Measurements from ENCODE around the gene ATP13A4.
"Not testable (repeated sequence)": the region's sequence is repeated elsewhere in the genome, so short reads cannot be mapped to it uniquely, and the experiment has no call there.

Gene ATP13A4

GRCh38 chr3:193530231-193531165, 24.2 kb downstream of the ATP13A4 start:
- TF ChIP-seq REST (IDR thresholded peaks at IDR 0.05; ENCODE audit: insufficient replicate concordance, low read depth) = no peak
- no peak for TF ChIP-seq POLR2AphosphoS5 (IDR thresholded peaks at IDR 0.05; ENCODE audit: low read depth)
- no peak for TF ChIP-seq SPI1 (IDR thresholded peaks at IDR 0.05; ENCODE audit: borderline replicate concordance, low read depth)
- no peak for TF ChIP-seq GABPA (IDR thresholded peaks at IDR 0.05; ENCODE audit: low read depth)
- TF ChIP-seq CTCF (IDR thresholded peaks at IDR 0.05; ENCODE audit: insufficient read depth, low read length) = no peak
- H3K4me3 ChIP-seq (replicated peaks; ENCODE audit: insufficient read depth, low read length) = no peak overlapping the region

GRCh38 chr3:193526085-193526484, 28.6 kb downstream of the ATP13A4 start:
- H3K4me3 ChIP-seq (replicated peaks; ENCODE audit: insufficient read depth, low read length); H3K27me3 ChIP-seq (ENCODE audit: insufficient read depth, poor library complexity, severe bottlenecking); DNase-seq (ENCODE audit: low read depth in 1 of 2, low spot score in 1 of 2); H3K27ac ChIP-seq (replicated peaks): not testable (repeated sequence)

More at GRCh38 chr3:193530231-193531165, 24.2 kb downstream of the ATP13A4 start:
- Histone ChIP-seq H3K27ac (replicated peaks) (no peak overlapping the region), H3K27me3 (ENCODE audit: insufficient read depth, poor library complexity, severe bottlenecking) (no peaks in the 10 kb centered on the region)
- DNase-seq (ENCODE audit: low read depth in 1 of 2, low spot score in 1 of 2) = no peak

- Histone ChIP-seq H3K27me3 (ENCODE audit: insufficient read depth, poor library complexity, severe bottlenecking) (no peaks in the 10 kb centered on the region), H3K27ac (replicated peaks) (no peak overlapping the region), H3K4me3 (replicated peaks; ENCODE audit: insufficient read depth, low read length) (no peak overlapping the region)
- TF ChIP-seq REST (IDR thresholded peaks at IDR 0.05; ENCODE audit: insufficient replicate concordance, low read depth) = no peak
- no peak for TF ChIP-seq SPI1 (IDR thresholded peaks at IDR 0.05; ENCODE audit: borderline replicate concordance, low read depth)
- no peak for TF ChIP-seq POLR2AphosphoS5 (IDR thresholded peaks at IDR 0.05; ENCODE audit: low read depth)
- no peak for TF ChIP-seq GABPA (IDR thresholded peaks at IDR 0.05; ENCODE audit: low read depth)
- no peak for TF ChIP-seq CTCF (IDR thresholded peaks at IDR 0.05; ENCODE audit: insufficient read depth, low read length)
- no peak for DNase-seq (ENCODE audit: low read depth in 1 of 2, low spot score in 1 of 2)
Observed at GRCh38 chr3:193522473-193522872, 32.2 kb downstream of the ATP13A4 start.

- TF ChIP-seq REST (IDR thresholded peaks at IDR 0.05; ENCODE audit: insufficient replicate concordance, low read depth) (no peak), SPI1 (IDR thresholded peaks at IDR 0.05; ENCODE audit: borderline replicate concordance, low read depth) (no peak), CTCF (IDR thresholded peaks at IDR 0.05; ENCODE audit: insufficient read depth, low read length) (no peak), GABPA (IDR thresholded peaks at IDR 0.05; ENCODE audit: low read depth) (no peak), POLR2AphosphoS5 (IDR thresholded peaks at IDR 0.05; ENCODE audit: low read depth) (no peak)
- Histone ChIP-seq H3K4me3 (replicated peaks; ENCODE audit: insufficient read depth, low read length) (no peak overlapping the region), H3K27ac (replicated peaks) (no peak overlapping the region), H3K27me3 (ENCODE audit: insufficient read depth, poor library complexity, severe bottlenecking) (no peaks in the 10 kb centered on the region)
- DNase-seq (ENCODE audit: low read depth in 1 of 2, low spot score in 1 of 2) = no peak
Observed at GRCh38 chr3:193520738-193521137, 34.0 kb downstream of the ATP13A4 start.
